Stimulated activated CD8-positive, alpha-beta memory T cell treated with anti-CD3 and anti-CD28 coated beads, Interleukin-7, amount 100 ng/mL, for 4 hours (primary cell): ENCODE measurements around the gene FAM240B.

Experiments
- DNase-seq, 2 donors: peaks; one replicate each; pipeline ENCODE4 v3.0.0-alpha.2; 2020; ENCODE audit warnings: low read depth in 2 of 2

The FAM240B gene

DNA sequence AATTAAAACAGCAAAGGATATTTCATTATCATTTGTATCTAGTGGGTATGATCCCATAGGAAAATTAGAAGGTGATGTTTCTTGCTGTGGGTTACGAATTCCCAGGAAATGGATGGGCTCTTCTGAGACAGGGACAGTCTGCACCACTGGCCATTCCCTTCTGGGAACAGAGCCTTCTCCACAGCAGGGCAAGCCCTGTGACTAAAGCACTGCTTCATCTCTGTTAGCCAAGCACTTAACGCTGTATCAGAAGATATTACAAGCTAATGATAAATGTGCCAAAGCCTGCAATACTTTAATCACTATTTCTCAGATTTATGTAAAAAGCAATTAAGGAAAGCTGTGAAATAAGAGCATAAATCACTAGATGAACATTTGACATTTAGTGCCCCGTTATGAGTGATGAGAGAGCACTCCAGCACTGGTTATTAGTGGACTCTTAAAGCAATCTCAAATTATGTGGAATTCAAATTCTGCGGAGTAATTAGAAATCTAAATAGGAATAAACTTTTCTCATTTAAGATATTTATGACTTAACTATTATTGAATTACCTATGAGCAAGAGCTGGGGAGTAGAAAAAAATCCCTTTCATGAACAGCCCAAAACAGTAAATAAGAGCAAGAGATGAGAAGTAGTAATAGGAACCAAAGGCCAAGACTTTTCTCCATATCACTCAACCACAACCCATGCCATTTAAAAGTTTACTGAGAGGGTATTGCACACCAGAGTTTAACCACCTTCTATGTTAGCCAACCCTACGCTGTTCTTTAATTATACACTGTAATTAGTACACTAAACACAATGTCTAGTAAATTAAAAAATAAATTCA is 49.2 kb downstream of the FAM240B start:
- no peak for DNase-seq

DNA sequence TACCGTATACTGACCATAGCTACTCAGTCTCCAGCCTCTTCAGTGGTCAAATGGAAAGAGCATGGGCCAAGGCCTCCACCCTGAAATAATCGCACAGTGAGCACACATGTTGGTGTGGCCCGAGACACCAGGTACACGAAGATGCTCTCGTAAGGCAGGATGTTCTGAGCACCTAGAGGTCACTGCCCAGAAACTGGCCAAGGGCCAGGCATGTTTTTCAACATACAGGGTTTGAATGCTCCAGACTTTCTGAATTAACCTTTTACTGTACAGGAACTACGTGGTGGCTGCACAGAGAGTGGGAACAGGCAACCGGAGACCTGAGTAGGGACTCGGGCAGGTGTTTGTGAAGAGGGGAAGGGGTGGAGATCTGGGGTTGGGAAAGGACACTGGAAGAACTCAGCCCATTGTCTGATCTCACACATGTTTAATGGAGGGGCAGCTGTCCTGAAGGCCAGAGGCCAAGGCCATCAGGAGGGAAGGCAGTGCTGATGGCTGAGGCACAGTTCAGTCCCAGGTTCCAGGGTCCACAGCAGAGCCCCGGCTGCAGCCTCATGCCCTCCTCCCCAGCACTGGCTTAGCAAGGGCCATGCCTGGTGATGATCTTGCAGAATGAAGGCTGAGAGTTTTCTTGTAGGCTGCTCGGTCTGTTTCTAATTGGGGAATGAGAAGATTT is 51.0 kb downstream of the FAM240B start:
- no peak for DNase-seq

DNA sequence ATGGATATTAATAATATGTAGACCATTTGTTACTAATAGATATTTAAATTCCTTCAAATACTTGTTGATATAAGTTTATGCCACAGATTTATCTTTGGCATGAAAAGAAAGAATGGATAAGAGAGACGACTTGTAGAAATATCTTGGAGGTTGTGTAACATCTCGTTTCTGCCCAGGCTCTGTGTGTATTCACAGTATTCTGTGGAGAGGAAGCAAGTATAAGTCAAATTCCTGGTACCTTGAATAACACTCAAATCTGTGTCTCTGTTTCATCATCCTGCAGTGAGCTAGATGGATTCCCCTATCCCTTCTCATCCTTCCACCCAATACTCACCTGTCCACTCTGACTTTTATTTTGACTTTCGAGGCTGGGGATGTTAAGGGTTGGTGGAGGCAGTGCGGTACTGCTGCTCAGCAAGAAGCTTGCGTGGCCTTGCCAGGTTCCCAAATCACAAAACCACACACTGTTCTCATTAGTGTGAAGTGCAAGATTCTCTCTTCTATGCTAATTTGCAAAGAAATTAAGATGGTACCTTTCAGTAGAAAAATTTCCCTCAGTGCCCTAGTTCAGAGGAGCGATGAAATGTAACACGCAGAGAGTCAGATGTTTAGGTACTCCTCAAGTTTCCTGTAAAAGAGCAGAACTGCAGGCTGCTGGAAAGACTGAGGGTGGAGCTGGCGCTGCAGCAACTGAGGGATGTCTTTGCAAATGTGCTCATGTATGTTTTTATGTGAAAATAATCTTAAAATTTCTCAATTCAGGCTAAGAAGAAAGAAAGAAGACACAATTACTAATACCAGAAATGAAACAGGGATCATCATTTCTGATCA is 57.0 kb downstream of the FAM240B start:
- DNase-seq, result no peak

DNA sequence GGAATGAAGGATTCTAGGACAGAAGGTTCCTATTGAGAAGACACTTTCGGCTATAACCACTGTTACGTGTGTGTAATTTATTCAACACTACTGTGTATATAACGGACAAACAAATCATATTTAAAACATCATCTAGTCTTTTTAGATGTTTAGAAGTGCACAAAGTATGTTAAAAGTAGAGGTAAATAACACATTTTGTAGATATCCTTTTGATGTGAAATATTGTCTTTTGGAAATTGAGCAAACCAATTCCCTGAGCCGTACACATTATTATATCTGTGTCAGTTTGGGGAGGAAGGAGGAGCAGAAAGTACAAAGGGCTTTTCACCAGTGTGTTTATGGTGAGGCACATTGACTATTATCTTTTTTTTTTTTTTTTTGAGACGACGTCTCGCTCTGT is 60.4 kb downstream of the FAM240B start:
- no peak for DNase-seq

DNA sequence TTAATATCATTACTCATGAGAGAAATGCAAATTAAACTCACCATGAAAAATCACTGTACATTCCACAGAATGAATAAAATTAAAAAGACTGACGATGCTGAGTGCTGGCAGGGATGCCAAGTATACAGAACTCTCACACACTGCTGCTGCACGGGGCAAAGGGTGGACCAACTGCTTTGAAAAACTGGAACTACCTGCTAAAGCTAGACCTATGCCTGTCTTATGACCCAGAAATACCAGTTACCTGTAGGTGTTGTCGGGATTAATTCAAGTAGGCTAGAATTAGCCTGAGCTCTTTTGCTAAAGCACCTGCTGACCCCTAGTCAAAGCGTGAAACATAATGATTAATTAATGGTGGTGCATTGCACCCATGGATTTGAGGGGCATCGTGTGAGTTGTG is 63.0 kb downstream of the FAM240B start:
- no peak for DNase-seq

DNA sequence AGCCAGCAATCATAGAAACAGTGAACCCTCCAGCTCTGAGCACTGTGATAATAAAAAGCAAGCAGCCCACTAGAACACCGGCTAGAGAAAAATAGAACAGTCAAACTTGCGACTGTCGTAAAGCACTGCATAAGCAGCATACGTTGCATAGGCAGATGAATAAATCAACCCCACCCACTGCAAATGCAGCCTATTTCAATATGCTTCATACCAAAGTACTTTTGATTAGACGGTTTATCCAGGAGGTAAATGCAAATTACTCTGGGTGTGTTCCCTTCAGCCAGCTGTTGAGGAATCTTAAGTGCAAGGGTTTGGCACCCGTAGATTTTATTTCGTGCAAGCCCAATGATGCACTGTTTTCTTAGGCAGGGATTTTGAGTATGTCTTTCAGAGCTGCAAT is 67.4 kb downstream of the FAM240B start:
- DNase-seq, result no peak

DNA sequence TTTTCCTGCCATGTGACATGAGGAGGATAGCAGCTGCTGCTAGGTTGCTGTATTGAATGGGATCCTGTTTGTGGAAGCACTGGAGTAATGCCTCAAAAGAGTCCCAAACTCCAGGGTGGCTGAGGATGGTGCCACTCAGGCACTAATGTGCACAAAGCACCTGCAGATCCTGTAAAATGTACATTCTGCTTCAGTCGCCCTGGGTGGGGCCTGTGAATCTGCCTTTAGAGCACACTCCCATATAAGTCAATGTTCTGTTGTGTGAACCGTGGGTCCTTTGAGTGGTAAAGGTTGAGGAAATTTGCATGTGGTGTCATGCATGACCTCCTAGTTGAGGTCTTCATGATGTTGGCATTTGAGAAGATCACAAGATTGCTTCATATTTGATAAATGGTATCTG is 67.9 kb downstream of the FAM240B start:
- DNase-seq, result no peak

DNA sequence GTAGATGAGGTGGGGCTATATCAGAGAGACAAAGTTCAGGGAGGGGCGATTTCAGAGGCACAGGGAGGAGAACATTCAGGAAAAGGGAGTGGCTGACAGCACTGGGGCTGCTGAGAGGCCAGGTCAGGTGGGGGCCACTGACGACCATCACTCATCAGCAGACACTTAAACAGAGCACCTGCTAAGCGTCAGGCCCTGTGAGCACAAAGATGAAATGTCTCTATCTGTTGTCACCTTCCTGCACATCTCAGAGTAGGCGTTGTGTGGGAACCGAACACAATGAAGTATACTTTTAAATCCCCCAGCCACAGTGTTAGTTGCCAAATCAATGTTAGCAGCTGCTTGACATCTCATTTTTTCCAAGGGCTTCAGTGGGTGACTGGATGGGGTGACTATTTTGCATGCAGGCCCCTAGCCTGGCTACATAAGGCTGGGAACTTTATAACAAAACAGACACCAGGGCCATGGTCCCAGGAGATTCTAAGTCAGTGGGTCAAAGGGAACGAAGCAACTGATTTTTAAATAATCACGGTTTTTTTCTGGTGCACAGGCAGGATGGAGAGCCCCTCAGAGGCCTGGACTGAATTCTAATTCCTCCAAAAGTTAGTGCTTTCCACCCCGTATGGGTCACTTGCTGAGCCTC is 68.4 kb downstream of the FAM240B start:
- no peak for DNase-seq

DNA sequence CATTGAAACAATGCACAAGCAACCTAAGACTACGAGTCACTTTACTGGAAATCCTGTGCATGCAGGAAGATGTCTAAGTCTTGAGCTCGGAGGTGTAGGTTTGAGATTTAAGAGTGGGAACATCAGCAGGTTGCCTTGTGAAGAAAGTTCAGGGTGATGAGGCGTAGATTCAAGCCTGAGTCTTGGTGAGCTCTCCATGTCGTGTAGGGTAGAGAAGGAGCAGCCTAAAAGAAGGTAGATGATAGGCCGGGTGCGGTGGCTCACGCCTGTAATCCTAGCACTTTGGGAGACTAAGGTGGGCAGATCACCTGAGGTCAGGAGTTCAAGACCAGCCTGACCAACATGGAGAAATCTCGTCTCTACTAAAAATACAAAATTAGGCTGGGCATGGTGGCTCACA is 69.4 kb downstream of the FAM240B start:
- no peak for DNase-seq

DNA sequence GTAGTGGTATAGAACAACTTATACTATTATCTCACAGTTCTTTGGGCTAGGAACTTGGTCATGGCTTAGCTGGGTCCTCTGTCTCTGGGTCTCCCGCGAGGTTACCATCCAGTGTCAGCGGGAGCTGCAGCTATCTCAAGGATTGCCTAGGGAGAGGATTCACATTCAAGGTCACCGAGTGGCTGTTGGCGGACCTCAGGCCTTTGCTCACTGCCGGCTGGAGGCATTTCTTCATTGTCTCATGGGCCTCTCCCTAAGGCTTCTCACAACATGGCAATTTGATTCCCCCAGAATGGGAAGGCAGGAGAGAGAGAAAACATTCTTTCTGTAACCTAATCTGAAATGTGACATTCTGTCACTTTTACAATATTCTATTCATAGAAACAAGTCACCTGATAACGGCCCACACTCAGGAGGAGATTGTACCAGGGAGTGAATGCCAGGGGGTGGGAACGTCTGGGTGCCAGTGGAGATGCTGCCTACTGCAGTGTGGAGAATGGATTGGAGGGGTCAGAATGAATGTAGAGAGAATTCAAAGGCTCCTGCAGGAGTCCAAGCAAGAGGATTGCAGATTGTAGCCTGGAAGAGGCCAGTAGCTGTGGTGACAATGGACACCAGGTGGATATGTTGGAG is 70.1 kb downstream of the FAM240B start:
- DNase-seq, result no peak

DNA sequence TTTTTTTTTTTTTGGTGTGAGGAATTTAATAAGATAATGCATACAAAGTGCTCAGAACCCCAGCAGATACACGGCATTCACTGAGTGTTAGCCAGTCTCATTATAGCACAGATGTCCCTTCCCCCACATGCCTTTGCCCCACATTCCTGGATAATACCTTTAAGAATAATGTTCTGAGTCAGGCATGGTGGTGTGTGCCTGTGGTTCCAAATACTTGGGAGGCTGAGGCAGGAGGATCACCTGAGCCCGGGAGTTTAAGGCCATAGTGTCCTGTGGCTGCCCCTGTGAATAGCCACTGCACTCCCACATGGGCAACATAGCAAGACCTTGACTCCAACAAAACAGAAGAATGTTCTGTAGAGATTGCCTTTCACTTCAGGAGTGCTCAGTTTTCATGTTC is 75.3 kb downstream of the FAM240B start:
- DNase-seq, result no peak
